ENCODE data around the gene HDLBP.

DNA sequence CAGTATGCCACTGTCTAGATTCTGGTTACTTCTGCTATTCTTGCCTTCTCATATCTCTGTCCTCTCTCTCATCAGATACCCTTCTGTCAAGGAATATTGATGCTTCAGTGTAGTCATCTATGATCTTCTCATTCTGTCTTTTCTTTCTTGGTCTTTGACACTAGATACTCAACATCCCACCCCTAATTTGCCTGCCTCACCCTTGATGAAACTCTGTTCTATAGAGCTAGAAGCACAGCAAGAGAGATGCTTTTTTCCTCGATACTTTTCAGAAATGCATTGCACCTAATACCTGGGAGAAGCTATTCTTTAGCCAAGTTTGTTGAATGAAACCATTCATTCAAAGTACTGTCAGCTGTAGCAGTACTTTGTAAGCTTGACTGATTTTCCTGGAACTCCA, 9.8 kb upstream of the HDLBP start:
- TF ChIP-seq CREB1 (CRISPR knock-in tag; IDR thresholded peaks at IDR 0.05; ENCODE audit: low read depth) (no peak), POLR2AphosphoS5 (IDR thresholded peaks at IDR 0.05; ENCODE audit: low read depth) (no peak), EZH2phosphoT487 (IDR thresholded peaks at IDR 0.05; ENCODE audit: unreplicated experiment) (no peak)
- TF ChIP-seq, protein P1, sequence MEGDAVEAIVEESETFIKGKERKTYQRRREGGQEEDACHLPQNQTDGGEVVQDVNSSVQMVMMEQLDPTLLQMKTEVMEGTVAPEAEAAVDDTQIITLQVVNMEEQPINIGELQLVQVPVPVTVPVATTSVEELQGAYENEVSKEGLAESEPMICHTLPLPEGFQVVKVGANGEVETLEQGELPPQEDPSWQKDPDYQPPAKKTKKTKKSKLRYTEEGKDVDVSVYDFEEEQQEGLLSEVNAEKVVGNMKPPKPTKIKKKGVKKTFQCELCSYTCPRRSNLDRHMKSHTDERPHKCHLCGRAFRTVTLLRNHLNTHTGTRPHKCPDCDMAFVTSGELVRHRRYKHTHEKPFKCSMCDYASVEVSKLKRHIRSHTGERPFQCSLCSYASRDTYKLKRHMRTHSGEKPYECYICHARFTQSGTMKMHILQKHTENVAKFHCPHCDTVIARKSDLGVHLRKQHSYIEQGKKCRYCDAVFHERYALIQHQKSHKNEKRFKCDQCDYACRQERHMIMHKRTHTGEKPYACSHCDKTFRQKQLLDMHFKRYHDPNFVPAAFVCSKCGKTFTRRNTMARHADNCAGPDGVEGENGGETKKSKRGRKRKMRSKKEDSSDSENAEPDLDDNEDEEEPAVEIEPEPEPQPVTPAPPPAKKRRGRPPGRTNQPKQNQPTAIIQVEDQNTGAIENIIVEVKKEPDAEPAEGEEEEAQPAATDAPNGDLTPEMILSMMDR (conservative IDR thresholded peaks at IDR 0.05; ENCODE audit: low read depth in 2 of 2), result no peak
